ENCODE data around the gene CDC7.

- no peak for TF ChIP-seq CTCF (IDR thresholded peaks at IDR 0.05; ENCODE audit: poor library complexity, severe bottlenecking)
- no peak for TF ChIP-seq EP300 (conservative IDR thresholded peaks at IDR 0.05; ENCODE audit: poor library complexity, severe bottlenecking)
- TF ChIP-seq POLR2AphosphoS5 (IDR thresholded peaks at IDR 0.05): no peak
- TF ChIP-seq, protein P1, sequence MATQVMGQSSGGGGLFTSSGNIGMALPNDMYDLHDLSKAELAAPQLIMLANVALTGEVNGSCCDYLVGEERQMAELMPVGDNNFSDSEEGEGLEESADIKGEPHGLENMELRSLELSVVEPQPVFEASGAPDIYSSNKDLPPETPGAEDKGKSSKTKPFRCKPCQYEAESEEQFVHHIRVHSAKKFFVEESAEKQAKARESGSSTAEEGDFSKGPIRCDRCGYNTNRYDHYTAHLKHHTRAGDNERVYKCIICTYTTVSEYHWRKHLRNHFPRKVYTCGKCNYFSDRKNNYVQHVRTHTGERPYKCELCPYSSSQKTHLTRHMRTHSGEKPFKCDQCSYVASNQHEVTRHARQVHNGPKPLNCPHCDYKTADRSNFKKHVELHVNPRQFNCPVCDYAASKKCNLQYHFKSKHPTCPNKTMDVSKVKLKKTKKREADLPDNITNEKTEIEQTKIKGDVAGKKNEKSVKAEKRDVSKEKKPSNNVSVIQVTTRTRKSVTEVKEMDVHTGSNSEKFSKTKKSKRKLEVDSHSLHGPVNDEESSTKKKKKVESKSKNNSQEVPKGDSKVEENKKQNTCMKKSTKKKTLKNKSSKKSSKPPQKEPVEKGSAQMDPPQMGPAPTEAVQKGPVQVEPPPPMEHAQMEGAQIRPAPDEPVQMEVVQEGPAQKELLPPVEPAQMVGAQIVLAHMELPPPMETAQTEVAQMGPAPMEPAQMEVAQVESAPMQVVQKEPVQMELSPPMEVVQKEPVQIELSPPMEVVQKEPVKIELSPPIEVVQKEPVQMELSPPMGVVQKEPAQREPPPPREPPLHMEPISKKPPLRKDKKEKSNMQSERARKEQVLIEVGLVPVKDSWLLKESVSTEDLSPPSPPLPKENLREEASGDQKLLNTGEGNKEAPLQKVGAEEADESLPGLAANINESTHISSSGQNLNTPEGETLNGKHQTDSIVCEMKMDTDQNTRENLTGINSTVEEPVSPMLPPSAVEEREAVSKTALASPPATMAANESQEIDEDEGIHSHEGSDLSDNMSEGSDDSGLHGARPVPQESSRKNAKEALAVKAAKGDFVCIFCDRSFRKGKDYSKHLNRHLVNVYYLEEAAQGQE (IDR thresholded peaks at IDR 0.05; ENCODE audit: borderline replicate concordance): no peak
These were observed 10.1 kb downstream of the CDC7 start for GRCh38 chr1:91510754-91511153.

Measured in neural cell (in vitro differentiated cells).